ENCODE data around the gene PEX6.

PEX6 gene

DNA sequence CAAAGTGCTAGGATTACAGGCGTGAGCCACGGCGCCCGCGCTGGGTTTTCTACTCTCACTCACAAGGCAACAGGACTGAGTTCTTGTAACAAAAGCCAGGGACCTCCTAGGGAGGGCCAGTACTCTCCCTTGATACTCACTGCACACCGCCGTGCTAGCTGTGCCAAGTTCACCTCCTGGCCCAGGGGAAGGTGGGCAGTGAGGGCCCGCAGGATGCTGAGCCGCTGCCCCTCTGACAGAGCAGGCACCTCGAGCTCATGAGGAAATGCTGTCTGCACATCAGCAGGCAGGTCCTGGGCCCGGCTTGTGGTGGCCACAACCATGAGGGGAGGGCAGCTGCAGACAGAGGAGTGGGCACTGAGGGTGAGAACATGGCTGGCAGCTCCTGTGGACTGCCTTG lies 11.8 kb downstream of the PEX6 start:
- no peak overlapping the region for H2BK5ac ChIP-seq (ENCODE audit: low read length)
- no peak overlapping the region for H4K91ac ChIP-seq (ENCODE audit: low read depth, low read length, poor library complexity)
- H2BK15ac ChIP-seq (ENCODE audit: low read length): no peak overlapping the region
- H2BK120ac ChIP-seq (ENCODE audit: low read depth, low read length): no peak overlapping the region
- no peak overlapping the region for H2AFZ ChIP-seq (ENCODE audit: low read length)
- H2BK12ac ChIP-seq (ENCODE audit: low read length): no peak overlapping the region
- no peak overlapping the region for H3K4me3 ChIP-seq (ENCODE audit: low read length in 2 of 2)
- no peak overlapping the region for H3K4ac ChIP-seq (ENCODE audit: low read length)
- H3K18ac ChIP-seq (ENCODE audit: low read length): no peak overlapping the region
- no peaks in the 10 kb centered on the region for H3K9me3 ChIP-seq (replicated peaks in 1 of 2; ENCODE audit: control insufficient read depth in 2 of 2, insufficient read depth in 1 of 2, low read depth in 1 of 2, low read length in 2 of 2)
- no peaks in the 10 kb centered on the region for H3K27me3 ChIP-seq (ENCODE audit: control insufficient read depth in 3 of 3, insufficient read depth in 3 of 3, low read depth in 1 of 3, low read length in 3 of 3)
- no peak overlapping the region for H3K27ac ChIP-seq (replicated peaks; ENCODE audit: low read length)
- H3K14ac ChIP-seq (ENCODE audit: low read length): no peak overlapping the region
- no CpG with 5 or more reads among the region's 11 CpGs for WGBS, 2 donors (ENCODE audit: extremely low coverage in 2 of 2, insufficient read length in 2 of 2, insufficient replicate concordance in 1 of 2)
- H2AK5ac ChIP-seq (ENCODE audit: low read depth, low read length): no peak overlapping the region
- no peaks in the 10 kb centered on the region for H3K79me1 ChIP-seq (ENCODE audit: low read depth, low read length)
- no peak for DNase-seq (ENCODE audit: low spot score)
- H3K23ac ChIP-seq (ENCODE audit: low read depth, low read length, poor library complexity): no peak overlapping the region
- H4K8ac ChIP-seq (ENCODE audit: low read depth, low read length): no peak overlapping the region
- peaks cover 0 to 3% of the 10 kb centered on the region in 2 donors for H3K4me1 ChIP-seq (ENCODE audit: control insufficient read depth in 2 of 2, insufficient read depth in 1 of 2, low read depth in 1 of 2, low read length in 2 of 2)
- no peak overlapping the region for H3K9ac ChIP-seq (ENCODE audit: low read depth, low read length, poor library complexity)
- peaks cover 8 to 43% of the 10 kb centered on the region in 2 donors for H3K36me3 ChIP-seq (replicated peaks in 1 of 2; ENCODE audit: control insufficient read depth in 2 of 2, insufficient read depth in 2 of 2, low read length in 2 of 2)
- H3K4me2 ChIP-seq (ENCODE audit: insufficient read depth, low read length, poor library complexity, severe bottlenecking): no peak overlapping the region

DNA sequence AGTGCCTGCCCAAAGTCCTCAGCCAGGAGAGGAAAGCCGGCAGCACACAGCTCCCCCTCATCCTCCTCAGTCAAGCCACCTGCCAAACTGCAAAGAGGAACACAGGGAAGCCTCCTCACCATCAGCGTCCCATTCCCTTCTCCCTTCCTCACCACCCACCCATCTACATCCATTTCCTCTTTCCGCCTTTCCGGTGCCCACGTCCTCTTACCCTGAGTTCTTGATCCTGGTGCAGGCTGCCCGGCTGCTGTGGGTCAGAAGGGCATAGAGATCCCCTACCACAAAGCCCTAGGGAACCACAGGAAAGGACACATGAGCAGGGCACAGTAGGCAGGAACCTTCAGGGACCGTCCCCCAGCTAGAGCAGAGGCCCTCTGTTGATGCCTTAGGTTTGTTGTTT lies 12.4 kb downstream of the PEX6 start:
- H3K36me3 ChIP-seq (replicated peaks in 1 of 2; ENCODE audit: control insufficient read depth in 2 of 2, insufficient read depth in 2 of 2, low read length in 2 of 2): peaks cover 8 to 43% of the 10 kb centered on the region in 2 donors
- H4K91ac ChIP-seq (ENCODE audit: low read depth, low read length, poor library complexity): no peak overlapping the region
- no peak overlapping the region for H2BK120ac ChIP-seq (ENCODE audit: low read depth, low read length)
- peaks cover 0 to 3% of the 10 kb centered on the region in 2 donors for H3K4me1 ChIP-seq (ENCODE audit: control insufficient read depth in 2 of 2, insufficient read depth in 1 of 2, low read depth in 1 of 2, low read length in 2 of 2)
- H3K9ac ChIP-seq (ENCODE audit: low read depth, low read length, poor library complexity): no peak overlapping the region
- H3K4me3 ChIP-seq (ENCODE audit: low read length in 2 of 2): no peak overlapping the region
- no peak overlapping the region for H4K8ac ChIP-seq (ENCODE audit: low read depth, low read length)
- no peak overlapping the region for H2BK15ac ChIP-seq (ENCODE audit: low read length)
- H3K4me2 ChIP-seq (ENCODE audit: insufficient read depth, low read length, poor library complexity, severe bottlenecking): no peak overlapping the region
- H3K4ac ChIP-seq (ENCODE audit: low read length): no peak overlapping the region
- H3K9me3 ChIP-seq (replicated peaks in 1 of 2; ENCODE audit: control insufficient read depth in 2 of 2, insufficient read depth in 1 of 2, low read depth in 1 of 2, low read length in 2 of 2): no peaks in the 10 kb centered on the region
- no peaks in the 10 kb centered on the region for H3K79me1 ChIP-seq (ENCODE audit: low read depth, low read length)
- no peak overlapping the region for H3K14ac ChIP-seq (ENCODE audit: low read length)
- H2BK5ac ChIP-seq (ENCODE audit: low read length): no peak overlapping the region
- WGBS, 2 donors (ENCODE audit: extremely low coverage in 2 of 2, insufficient read length in 2 of 2, insufficient replicate concordance in 1 of 2): 100% methylated on average over 1 of the region's 7 CpGs; no CpG with 5 or more reads in 1 of the 2 donors
- H2AK5ac ChIP-seq (ENCODE audit: low read depth, low read length): no peak overlapping the region
- no peak overlapping the region for H2BK12ac ChIP-seq (ENCODE audit: low read length)
- no peak overlapping the region for H3K27ac ChIP-seq (replicated peaks; ENCODE audit: low read length)
- H2AFZ ChIP-seq (ENCODE audit: low read length): no peak overlapping the region
- H3K23ac ChIP-seq (ENCODE audit: low read depth, low read length, poor library complexity): no peak overlapping the region
- DNase-seq (ENCODE audit: low spot score): no peak
- no peaks in the 10 kb centered on the region for H3K27me3 ChIP-seq (ENCODE audit: control insufficient read depth in 3 of 3, insufficient read depth in 3 of 3, low read depth in 1 of 3, low read length in 3 of 3)
- no peak overlapping the region for H3K18ac ChIP-seq (ENCODE audit: low read length)

DNA sequence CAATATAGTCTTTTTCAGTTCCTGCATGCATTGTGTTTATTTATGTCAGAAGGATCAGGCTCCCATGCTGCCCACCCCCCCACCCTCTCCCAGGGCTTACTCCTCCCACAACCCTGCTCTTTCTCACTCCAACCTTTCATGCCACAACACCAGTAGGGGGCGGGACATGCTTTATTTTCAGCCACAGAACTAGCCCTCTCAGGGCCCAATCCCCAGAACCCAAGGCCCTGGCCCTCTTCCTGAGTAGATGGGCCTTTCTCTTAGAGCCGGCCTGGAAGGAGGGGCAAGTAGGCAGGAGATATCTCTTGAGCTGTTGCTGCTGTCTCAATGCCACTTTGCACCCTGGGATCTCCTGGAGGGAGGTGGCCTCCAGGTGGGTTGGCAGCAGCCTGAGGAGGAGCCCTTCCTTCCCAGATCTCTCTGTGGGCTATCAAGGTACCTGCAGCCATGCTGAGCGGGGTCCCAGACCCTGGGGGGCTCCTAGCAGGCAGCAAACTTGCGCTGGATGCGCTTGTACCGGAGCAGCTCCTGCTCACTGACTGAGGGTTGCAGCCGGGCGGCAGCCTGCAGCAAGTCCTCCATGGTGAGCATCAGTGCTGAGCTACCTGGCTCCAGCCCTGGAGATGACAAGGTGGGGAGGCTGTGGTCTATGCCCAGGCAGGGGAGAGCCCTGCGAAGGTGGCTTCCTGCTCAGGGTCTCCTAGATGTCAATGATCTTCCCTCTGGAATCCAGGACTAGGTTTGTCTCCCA lies 15.0 kb downstream of the PEX6 start:
- H2BK120ac ChIP-seq (ENCODE audit: low read depth, low read length): no peak overlapping the region
- peaks cover 0 to 21% (median 0%) of the 10 kb centered on the region in 3 experiments for H3K27me3 ChIP-seq (ENCODE audit: control insufficient read depth in 3 of 3, insufficient read depth in 3 of 3, low read depth in 1 of 3, low read length in 3 of 3)
- H3K9me3 ChIP-seq (replicated peaks in 1 of 2; ENCODE audit: control insufficient read depth in 2 of 2, insufficient read depth in 1 of 2, low read depth in 1 of 2, low read length in 2 of 2): peaks cover 0 to 3% of the 10 kb centered on the region in 2 donors
- no peaks in the 10 kb centered on the region for H3K79me1 ChIP-seq (ENCODE audit: low read depth, low read length)
- H2AK5ac ChIP-seq (ENCODE audit: low read depth, low read length): no peak overlapping the region
- H3K27ac ChIP-seq (replicated peaks; ENCODE audit: low read length): no peak overlapping the region
- no peak overlapping the region for H3K4me2 ChIP-seq (ENCODE audit: insufficient read depth, low read length, poor library complexity, severe bottlenecking)
- no peak overlapping the region for H2BK5ac ChIP-seq (ENCODE audit: low read length)
- H2AFZ ChIP-seq (ENCODE audit: low read length): no peak overlapping the region
- H2BK12ac ChIP-seq (ENCODE audit: low read length): no peak overlapping the region
- H3K18ac ChIP-seq (ENCODE audit: low read length): no peak overlapping the region
- no peak overlapping the region for H3K14ac ChIP-seq (ENCODE audit: low read length)
- no peak overlapping the region for H2BK15ac ChIP-seq (ENCODE audit: low read length)
- H3K4me3 ChIP-seq (ENCODE audit: low read length in 2 of 2): no peak overlapping the region
- no peak overlapping the region for H3K23ac ChIP-seq (ENCODE audit: low read depth, low read length, poor library complexity)
- no peak for DNase-seq (ENCODE audit: low spot score)
- H3K9ac ChIP-seq (ENCODE audit: low read depth, low read length, poor library complexity): no peak overlapping the region
- no peak overlapping the region for H4K8ac ChIP-seq (ENCODE audit: low read depth, low read length)
- H3K4ac ChIP-seq (ENCODE audit: low read length): no peak overlapping the region
- no CpG with 5 or more reads among the region's 9 CpGs for WGBS, 2 donors (ENCODE audit: extremely low coverage in 2 of 2, insufficient read length in 2 of 2, insufficient replicate concordance in 1 of 2)
- H3K4me1 ChIP-seq (ENCODE audit: control insufficient read depth in 2 of 2, insufficient read depth in 1 of 2, low read depth in 1 of 2, low read length in 2 of 2): peaks cover 0 to 11% of the 10 kb centered on the region in 2 donors
- no peak overlapping the region for H4K91ac ChIP-seq (ENCODE audit: low read depth, low read length, poor library complexity)
- H3K36me3 ChIP-seq (replicated peaks in 1 of 2; ENCODE audit: control insufficient read depth in 2 of 2, insufficient read depth in 2 of 2, low read length in 2 of 2): peaks cover 8 to 37% of the 10 kb centered on the region in 2 donors

DNA sequence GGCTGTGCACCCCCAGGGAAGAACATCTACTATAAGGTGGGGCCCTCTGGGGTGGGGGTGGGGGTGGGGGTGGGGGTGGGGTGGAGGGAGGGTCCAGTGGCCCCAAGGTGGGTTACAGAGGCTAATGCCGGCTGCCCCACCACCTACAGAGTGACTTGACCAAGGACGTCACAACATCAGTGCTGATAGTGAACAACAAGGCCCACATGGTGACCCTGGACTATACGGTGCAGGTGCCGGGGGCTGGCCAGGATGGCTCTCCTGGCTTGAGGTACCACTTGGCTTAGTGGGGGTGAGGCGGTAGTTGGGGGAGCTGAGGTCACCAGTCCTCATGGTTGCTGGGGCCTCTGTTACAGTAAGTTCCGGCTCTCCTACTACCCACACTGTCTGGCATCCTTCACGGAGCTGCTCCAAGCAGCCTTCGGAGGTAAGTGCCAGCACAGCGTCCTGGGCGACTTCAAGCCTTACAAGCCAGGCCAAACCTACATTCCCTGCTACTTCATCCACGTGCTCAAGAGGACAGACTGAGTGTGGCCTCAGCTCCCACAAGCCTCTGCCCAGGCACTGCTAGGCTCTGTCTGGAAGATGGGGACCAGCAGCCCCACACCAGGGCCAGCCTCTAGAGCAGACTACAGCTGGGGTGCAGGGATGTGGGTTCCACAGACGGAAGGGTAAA lies 15.7 kb downstream of the PEX6 start:
- H3K4me1 ChIP-seq (ENCODE audit: control insufficient read depth in 2 of 2, insufficient read depth in 1 of 2, low read depth in 1 of 2, low read length in 2 of 2): peaks cover 0 to 11% of the 10 kb centered on the region in 2 donors
- H2BK120ac ChIP-seq (ENCODE audit: low read depth, low read length): no peak overlapping the region
- H3K18ac ChIP-seq (ENCODE audit: low read length): no peak overlapping the region
- no peak overlapping the region for H3K4me3 ChIP-seq (ENCODE audit: low read length in 2 of 2)
- peak overlapping the region; percentile 32 for H3K9ac ChIP-seq (ENCODE audit: low read depth, low read length, poor library complexity)
- H3K4ac ChIP-seq (ENCODE audit: low read length): no peak overlapping the region
- WGBS, 2 donors (ENCODE audit: extremely low coverage in 2 of 2, insufficient read length in 2 of 2, insufficient replicate concordance in 1 of 2): no CpG with 5 or more reads among the region's 12 CpGs
- peaks cover 5 to 35% of the 10 kb centered on the region in 2 donors for H3K36me3 ChIP-seq (replicated peaks in 1 of 2; ENCODE audit: control insufficient read depth in 2 of 2, insufficient read depth in 2 of 2, low read length in 2 of 2)
- no peak overlapping the region for H4K8ac ChIP-seq (ENCODE audit: low read depth, low read length)
- no peak overlapping the region for H3K4me2 ChIP-seq (ENCODE audit: insufficient read depth, low read length, poor library complexity, severe bottlenecking)
- no peak overlapping the region for H4K91ac ChIP-seq (ENCODE audit: low read depth, low read length, poor library complexity)
- no peak overlapping the region for H2AFZ ChIP-seq (ENCODE audit: low read length)
- no peak overlapping the region for H2BK5ac ChIP-seq (ENCODE audit: low read length)
- peaks cover 0 to 3% of the 10 kb centered on the region in 2 donors for H3K9me3 ChIP-seq (replicated peaks in 1 of 2; ENCODE audit: control insufficient read depth in 2 of 2, insufficient read depth in 1 of 2, low read depth in 1 of 2, low read length in 2 of 2)
- no peak overlapping the region for H3K14ac ChIP-seq (ENCODE audit: low read length)
- no peak for DNase-seq (ENCODE audit: low spot score)
- no peak overlapping the region for H2BK12ac ChIP-seq (ENCODE audit: low read length)
- no peak overlapping the region for H2AK5ac ChIP-seq (ENCODE audit: low read depth, low read length)
- no peaks in the 10 kb centered on the region for H3K79me1 ChIP-seq (ENCODE audit: low read depth, low read length)
- peaks cover 0 to 23% (median 0%) of the 10 kb centered on the region in 3 experiments for H3K27me3 ChIP-seq (ENCODE audit: control insufficient read depth in 3 of 3, insufficient read depth in 3 of 3, low read depth in 1 of 3, low read length in 3 of 3)
- no peak overlapping the region for H3K23ac ChIP-seq (ENCODE audit: low read depth, low read length, poor library complexity)
- no peak overlapping the region for H3K27ac ChIP-seq (replicated peaks; ENCODE audit: low read length)
- H2BK15ac ChIP-seq (ENCODE audit: low read length): no peak overlapping the region
